GM12875 (cell line): Measurements from ENCODE around the gene ZNF768.
A peak's percentile ranks its signal among the peaks of the same experiment; 100 is the strongest.

Experiments used
- H3K4me3 ChIP-seq: one replicate; pipeline ENCODE4 v1.5.1; 2011; ENCODE audit warnings: low read depth, low read length, control low read depth
- TF ChIP-seq, protein P1 (sequence below): IDR thresholded peaks from 2 replicates; pipeline ENCODE4 v1.5.1; 2011; ENCODE audit warnings: low read depth, mild to moderate bottlenecking, control low read depth, inconsistent platforms, low read length, moderate library complexity, borderline replicate concordance; ENCODE audit not compliant: insufficient read depth

ZNF768 gene

DNA sequence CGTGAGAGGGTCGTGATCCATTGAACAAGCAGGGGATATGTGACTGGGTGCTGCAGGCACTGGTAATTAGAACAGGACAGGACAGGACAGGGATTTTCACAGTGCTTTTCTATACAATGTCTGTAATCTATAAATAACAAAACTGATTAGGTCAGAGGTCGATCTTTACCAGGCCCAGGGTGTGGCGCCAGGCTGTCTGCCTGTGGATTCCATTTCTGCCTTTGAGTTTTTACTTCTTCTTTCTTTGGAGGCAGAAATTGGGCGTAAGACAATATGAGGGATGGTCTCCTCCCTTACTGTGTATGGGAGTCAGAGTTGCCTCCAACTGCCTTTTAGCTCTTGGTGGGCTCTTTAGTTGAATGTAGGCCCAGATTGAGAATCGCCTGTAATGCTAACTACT is 33.3 kb upstream of the ZNF768 start:
- H3K4me3 ChIP-seq = no peak overlapping the region
- TF ChIP-seq, protein P1, sequence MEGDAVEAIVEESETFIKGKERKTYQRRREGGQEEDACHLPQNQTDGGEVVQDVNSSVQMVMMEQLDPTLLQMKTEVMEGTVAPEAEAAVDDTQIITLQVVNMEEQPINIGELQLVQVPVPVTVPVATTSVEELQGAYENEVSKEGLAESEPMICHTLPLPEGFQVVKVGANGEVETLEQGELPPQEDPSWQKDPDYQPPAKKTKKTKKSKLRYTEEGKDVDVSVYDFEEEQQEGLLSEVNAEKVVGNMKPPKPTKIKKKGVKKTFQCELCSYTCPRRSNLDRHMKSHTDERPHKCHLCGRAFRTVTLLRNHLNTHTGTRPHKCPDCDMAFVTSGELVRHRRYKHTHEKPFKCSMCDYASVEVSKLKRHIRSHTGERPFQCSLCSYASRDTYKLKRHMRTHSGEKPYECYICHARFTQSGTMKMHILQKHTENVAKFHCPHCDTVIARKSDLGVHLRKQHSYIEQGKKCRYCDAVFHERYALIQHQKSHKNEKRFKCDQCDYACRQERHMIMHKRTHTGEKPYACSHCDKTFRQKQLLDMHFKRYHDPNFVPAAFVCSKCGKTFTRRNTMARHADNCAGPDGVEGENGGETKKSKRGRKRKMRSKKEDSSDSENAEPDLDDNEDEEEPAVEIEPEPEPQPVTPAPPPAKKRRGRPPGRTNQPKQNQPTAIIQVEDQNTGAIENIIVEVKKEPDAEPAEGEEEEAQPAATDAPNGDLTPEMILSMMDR = no peak

DNA sequence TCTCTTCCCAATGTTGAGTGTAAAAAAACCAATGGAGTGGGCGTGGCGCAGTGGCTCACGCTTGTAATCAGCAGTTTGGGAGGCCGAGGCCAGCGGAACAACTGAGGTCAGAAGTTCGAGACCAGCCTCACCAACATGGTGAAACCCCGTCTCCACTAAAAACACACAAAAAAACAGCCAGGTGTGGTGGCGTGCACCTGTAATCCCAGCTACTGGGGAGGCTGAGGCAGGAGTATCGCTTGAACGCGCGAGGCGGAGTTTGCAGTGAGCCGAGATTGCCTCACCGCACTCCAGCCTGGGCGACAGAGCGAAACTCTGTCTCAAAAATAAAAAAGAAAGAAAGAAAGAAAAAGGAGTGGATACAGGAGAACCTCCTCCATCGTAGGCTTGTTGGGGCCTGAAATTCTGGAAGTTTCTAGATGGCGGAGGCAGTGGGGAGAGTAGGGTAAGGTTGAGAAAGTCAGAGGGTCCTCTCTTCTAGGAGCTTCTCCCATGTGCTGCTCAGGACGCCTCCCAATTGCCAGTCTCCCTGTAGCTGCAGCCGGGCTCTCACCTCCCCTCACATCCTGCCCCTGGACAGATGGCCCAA is 32.5 kb upstream of the ZNF768 start:
- TF ChIP-seq, protein P1 = no peak
- H3K4me3 ChIP-seq = no peak overlapping the region

DNA sequence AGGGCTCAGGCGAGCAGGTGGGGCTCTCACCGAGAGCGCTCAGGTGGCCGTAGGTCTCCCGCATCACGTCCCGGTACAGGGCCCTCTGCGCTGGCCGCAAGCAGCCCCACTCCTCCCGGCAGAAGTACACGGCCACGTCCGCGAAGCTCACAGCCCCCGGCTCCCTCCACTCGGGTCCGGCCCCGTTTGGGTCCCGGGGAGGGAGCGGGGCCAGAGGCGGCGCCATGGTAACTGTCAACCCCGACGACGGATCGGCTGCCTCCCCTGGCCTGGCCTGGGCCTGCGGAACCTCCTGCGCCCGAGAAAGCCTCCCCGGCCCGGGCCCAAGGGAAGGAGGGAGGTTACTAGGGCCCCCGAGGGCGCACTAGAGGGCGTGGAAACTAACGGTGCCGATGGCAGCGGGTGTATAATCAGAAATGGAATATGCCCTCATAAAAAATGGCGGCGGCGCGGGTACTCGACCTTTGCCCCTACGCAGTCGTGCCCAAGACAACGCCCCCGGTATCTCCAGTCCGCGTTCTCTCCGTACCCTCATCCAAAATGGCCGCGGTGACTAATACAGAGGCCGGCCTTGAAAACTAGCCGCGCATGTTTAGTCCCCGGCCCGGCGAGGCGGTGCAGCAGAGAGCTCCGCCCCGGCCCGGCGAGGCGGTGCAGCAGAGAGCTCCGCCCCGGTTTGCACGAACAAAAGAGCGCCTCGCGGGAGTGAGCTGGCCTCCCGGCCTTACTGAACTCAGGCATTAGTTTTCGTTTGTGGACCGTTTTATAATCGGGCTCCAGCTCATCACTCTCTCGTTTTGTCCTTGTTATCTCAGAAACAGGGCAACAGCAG is 31.8 kb upstream of the ZNF768 start, which contains the start of gene ZNF764:
TSS of gene ZNF764 (minus strand) at position 418 of the 832 bp plus-strand sequence. CDS start at position 226, 192 bp downstream.
- peak within 1 kb of the TSS; percentile 88 for H3K4me3 ChIP-seq
- TF ChIP-seq, protein P1 = 0 out of 2 replicates have a peak, but pooled peaks have one; percentile 29

DNA sequence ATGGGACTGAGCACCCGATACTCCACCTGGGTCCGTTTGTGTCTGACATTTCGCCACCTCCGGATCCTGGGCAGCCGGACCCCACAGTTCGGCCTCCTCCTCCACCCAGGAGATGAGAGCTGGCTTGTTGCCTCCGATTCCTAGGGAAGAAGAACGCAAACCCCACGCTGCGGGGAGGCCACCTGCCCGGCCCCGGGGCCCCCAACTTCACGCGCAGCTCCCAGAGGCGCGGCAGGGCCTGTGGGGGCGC is 31.3 kb upstream of the ZNF768 start:
- peak overlapping the region; percentile 88 for H3K4me3 ChIP-seq
- TF ChIP-seq, protein P1 = no peak; the same call in 1 of the 2 replicates

DNA sequence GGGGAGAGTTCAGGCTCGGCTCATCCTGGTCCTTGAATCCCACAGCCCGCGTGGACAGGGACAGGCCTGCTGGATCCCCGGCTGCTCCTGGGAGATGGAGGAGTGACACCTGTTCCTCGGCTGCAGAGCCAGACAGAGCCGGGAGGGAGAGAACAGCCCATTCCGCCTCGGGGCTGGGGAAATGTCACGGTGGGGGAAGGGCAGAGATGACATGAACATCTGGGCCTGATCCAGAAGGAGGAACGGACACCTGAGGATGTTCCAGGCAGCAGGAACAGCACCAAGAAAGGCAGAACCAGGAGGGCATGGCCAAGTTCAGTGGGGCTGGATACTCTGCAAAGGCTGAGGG is 29.7 kb upstream of the ZNF768 start:
- TF ChIP-seq, protein P1 = no peak
- no peak overlapping the region for H3K4me3 ChIP-seq

DNA sequence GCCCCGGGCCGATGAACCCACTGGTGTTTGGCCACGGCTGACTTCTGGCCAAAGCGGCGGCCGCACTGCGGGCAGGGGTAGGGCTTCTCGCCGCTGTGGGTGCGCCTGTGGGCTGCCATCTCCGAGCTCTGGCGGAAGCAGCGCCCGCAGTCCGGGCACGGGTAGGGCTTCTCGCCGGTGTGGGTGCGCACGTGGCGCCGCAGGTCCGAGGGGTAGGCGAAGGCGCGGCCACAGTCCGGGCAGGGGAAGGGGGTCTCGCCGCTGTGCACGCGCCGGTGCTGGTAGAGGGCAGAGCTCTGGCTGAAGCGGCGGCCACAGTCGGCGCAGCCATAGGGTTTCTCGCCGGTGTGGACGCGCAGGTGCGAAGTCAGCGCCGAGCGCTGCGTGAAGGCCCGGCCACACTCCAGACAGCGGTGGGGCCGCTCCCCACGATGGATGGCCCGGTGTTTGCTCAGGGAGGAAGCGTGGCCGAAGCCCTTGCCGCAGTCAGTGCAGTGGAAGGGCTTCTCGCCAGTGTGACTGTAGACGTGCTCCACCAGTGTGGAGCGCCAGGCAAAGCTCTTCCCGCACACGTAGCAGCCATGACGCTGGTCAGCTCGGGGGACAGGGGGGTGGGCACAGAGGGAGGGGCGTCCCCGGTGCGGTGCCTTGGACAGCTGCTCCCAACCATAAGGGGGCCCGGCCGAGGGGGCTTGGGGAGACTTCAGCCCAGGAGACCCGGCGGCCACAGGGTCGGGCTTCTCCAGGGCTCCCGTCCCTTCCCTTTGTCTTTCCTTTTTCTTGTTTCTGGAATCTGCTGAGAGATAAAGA is 29.2 kb upstream of the ZNF768 start:
- TF ChIP-seq, protein P1 = no peak
- H3K4me3 ChIP-seq = no peak overlapping the region
